EH (cell line): Measurements from ENCODE around the gene MPIG6B.

Experiments used
- DNase-seq: peaks from one replicate; pipeline ENCODE4 v3.0.0-alpha.2; 2015; ENCODE audit warnings: low read depth

The MPIG6B gene, protein sequence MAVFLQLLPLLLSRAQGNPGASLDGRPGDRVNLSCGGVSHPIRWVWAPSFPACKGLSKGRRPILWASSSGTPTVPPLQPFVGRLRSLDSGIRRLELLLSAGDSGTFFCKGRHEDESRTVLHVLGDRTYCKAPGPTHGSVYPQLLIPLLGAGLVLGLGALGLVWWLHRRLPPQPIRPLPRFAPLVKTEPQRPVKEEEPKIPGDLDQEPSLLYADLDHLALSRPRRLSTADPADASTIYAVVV

GRCh38 chr6:31723245-31723979 is at the start of gene MPIG6B:
Gene MPIG6B, plus strand, starts transcription at chr6:31723373. Its CDS starts 11 bp downstream, at chr6:31723384.
- no peak for DNase-seq

DNA sequence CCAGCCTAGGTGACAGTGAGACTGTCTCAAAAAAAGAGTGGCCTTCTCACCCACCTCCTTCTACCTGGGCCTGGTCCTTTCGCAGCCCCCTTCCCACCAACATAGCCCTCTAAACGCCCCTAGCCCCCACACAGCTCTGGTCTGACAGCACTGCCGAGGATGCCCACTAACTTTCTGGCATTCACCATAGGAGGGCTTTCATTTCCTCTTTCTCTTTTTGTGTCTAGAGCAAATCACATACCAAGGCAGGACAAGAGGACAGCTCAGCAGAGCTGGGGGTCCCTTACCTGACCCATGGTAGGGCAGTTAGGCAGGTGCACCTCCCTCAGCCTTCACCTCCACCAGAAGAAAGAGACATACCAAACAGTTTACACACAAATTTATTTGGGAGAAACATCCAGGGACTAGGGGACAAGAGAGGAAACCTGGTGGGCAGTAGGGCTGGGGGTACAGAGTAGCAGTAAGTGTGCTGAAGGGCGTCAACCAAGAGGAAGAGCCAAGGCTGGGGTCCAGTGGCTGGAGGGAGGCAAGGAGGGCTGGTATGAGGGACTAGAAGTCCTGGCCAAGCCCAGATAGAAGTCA is 46.8 kb upstream of the MPIG6B start:
- DNase-seq = no peak

DNA sequence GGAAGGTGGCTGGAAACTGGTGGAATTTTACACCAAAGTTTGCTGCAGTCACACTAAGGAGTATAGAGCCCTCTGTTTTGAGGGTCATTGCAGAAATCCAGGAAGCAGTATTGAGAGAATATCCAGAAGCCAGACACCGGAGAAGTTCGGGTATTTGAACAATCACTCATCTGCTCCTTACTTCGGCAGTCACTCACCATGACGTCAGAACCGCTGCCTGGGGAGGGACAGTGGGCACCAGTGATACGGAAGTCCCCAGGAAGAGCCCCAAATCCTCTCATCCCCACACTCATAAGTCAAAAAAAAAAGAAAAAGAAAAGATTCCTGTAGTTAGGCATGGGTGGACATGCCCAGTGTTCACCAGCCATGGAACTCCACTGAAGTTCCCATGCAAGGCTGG is 46.3 kb upstream of the MPIG6B start:
- no peak for DNase-seq

GRCh38 chr6:31677955-31678354 is 45.2 kb upstream of the MPIG6B start:
- no peak for DNase-seq

DNA sequence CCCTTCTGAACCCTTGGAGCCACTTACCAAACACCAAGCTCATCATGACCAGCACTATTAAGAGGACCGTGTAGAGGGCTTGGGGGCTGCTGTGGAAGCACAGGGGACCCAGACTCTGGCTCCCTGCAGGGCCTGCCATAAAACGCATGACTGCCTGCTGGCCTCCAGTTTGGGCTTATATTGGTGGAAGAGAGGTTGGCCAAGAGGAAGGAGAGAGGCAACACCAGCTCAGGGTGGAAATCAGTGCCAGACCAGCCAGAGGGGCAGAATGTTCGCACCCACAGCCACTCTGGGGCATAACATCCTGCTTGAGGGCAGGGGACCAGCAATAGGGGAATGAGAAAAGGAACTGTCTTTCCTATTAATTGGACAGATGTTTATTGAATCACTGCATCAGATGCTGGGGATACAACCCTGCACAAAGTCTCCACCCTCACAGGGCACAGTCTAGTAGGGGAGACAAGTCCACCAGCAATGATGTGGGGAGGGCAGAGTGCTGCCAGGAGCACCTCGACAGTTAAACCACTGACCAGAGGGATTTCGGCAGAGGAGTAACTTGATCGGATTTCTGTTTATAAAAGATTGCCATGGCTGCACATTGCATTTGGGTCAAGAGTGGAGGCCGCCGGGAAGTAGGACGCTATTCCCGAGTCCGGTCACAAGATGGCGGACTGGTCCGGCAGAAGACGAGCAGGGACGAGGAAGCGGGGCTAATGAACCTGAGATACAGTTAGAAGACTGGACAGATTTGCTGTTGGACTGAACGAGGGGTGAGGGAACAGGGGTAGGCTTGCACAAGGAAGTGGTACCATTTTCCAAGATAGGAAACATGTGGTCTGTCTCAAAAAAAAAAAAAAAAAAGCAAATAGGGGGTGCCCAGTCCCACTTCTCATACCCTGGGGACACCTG is 42.7 kb upstream of the MPIG6B start, which contains the start of gene LY6G5C:
Gene LY6G5C (minus strand): TSS at position 842 of the 909 bp plus-strand sequence. CDS start 694 bp downstream, at position 148.
- peak; percentile 90 for DNase-seq

DNA sequence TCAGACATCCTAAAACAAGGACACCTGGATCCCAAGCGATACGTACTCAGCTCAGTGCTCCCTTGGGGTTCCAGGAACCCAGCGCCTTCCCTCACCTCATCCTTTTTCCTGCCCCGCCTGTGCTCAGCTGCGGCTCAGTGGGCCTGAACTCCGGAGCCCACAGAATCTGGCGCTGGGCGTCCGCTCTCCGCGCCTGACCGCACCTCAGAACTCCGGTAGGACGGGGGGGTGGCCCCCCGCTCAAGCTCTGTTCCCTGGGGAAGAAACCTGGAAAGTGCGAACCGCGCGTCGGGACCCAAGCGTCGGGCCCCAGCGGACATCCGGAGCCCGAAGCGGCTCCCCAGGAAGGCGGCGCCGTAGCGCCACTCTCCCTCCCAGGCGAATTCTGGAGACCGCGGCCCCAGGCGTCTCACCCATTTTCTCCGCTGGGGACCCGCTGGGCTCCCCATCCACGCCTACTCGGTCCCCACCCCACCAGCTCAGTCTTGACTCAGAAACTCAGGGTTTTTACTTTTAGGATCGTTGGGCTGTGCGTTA is 42.0 kb upstream of the MPIG6B start:
- DNase-seq = peak; percentile 60

DNA sequence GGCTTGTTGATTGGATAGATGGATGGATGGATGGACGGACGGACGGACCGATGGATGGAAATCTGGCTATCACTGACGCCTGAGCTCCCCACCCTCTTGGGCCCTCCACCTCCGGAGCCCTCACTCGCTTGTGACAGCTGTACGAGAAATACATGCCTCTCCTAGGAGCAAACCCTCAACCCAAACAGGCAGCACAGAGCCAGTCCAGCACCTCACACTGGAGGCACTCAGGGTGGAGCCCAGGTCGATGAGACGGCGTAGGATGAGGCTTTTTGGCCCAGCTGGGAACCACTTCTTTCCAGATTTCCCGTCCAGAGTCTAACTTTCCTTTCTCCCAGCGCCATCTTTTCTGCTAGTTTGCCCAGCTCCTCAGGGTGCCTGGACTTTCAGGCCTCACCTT is 39.6 kb upstream of the MPIG6B start:
- no peak for DNase-seq

- DNase-seq = no peak
Observed at GRCh38 chr6:31686483-31686882, 36.7 kb upstream of the MPIG6B start.

GRCh38 chr6:31687321-31687720 is 35.9 kb upstream of the MPIG6B start:
- no peak for DNase-seq

GRCh38 chr6:31687860-31688693 is 35.1 kb upstream of the MPIG6B start:
- no peak for DNase-seq

DNA sequence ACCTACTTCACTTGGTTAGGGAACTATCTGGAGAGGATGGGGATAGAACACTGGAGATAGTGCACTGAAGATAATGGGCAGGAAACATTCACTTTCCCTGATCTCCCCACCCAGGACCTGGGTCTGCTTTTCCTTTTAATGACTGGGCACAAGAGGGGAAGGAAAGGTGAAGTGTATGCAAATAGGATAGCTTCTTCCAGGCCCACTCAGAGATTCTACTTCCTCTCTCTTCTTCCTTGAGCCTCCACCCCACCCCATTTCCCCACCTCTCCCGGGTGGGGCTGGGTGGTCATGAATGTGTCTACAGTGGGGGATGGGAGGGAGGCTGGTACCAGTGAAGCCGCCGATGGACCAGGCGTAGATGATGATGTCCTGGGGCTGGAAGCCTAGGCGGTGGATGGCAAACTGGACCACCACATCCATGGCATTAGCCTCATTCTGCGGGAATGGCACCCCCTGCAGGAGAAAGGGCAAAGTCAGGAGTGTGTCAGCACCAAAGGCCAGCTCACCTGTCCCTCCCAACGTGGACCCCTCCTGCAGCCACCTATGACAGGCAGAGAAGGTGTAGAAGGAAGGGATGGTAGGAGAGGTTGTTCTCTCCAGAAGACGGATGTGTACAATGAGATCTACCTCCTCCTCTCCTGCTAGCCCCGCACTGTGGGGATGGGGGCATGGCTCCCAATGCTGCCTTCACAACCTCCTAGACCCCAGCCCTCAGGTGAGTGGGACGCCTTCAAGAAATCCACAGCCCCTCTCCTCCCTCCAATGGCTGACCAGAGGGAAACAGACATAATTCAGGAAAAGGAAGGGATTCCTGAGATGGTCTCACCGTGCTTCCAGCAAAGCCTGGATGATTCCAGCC is 33.7 kb upstream of the MPIG6B start:
- no peak for DNase-seq

- DNase-seq = no peak
Observed at GRCh38 chr6:31690231-31691077, 32.7 kb upstream of the MPIG6B start.

- no peak for DNase-seq
Observed at GRCh38 chr6:31691078-31691463, 32.1 kb upstream of the MPIG6B start.

GRCh38 chr6:31691564-31692108 is 31.5 kb upstream of the MPIG6B start:
- no peak for DNase-seq

GRCh38 chr6:31692353-31692752 is 30.8 kb upstream of the MPIG6B start:
- no peak for DNase-seq

DNA sequence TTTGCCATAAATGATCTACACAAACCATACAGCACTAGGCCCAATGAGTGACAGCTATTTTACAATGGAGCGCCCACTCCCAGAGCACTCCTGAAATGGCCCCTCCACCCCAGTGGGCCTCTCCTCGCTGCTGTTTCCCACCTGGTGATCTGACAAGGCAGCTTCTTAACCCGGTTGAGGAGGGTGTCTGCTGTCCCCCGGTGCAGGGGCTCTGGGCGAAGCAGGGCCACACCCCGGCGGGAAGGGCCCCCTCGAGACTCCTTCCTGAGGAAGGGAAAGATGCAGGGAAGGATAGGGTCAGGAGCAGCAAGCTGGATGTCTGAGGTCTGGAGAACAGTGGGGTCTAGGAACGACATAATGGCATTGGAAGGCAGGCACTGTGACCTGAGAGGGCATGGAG is 30.3 kb upstream of the MPIG6B start:
- DNase-seq = no peak

DNA sequence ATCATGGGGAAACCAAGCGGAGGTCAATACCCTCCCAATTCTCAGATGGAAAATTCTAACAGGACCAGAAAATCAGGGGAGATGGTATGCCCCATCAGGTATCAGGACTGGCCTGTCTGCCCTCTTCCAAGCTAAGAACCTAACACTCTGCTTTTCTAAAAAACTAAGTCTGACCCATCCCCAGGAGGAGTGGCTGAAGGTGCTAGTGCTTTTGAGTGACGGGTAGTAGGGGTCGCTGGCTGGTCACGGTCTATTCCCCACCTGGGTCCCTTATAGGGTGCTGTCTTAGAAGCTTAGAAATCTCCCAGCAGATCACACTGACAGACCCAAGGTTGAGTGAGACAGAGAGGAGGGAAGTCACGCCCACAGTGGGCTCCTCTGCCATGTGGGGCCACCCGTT is 29.6 kb upstream of the MPIG6B start:
- DNase-seq = no peak

DNA sequence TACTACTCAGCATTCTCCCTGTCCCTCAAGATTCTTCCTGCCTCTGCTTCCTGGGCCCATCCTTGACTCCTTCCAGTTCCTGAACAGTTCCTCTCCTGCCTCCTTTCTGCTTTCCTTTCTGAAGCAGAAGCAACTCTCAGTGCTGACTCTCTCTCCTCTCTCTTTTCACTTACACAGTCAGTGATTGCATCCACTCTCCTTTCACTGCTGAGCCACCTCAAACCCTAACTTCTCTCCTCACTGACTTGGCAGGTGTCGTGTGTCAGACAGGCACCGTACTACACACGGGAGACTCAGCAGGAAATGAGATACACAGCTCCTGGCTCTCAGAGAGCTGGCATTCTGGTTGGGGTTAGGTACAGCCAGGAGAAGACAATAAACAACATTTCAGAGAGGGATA is 25.6 kb upstream of the MPIG6B start:
- DNase-seq = no peak
